ENCODE results near the gene MYBPH. TPM values are rescaled to one million over a fixed set of nuclear protein-coding genes. Genes with fewer than 3 reads are reported as not detected.

MYBPH gene
- polyA plus RNA-seq, 2 of the 4 experiments (the other 2 are of a cell fraction) = not detected

DNA sequence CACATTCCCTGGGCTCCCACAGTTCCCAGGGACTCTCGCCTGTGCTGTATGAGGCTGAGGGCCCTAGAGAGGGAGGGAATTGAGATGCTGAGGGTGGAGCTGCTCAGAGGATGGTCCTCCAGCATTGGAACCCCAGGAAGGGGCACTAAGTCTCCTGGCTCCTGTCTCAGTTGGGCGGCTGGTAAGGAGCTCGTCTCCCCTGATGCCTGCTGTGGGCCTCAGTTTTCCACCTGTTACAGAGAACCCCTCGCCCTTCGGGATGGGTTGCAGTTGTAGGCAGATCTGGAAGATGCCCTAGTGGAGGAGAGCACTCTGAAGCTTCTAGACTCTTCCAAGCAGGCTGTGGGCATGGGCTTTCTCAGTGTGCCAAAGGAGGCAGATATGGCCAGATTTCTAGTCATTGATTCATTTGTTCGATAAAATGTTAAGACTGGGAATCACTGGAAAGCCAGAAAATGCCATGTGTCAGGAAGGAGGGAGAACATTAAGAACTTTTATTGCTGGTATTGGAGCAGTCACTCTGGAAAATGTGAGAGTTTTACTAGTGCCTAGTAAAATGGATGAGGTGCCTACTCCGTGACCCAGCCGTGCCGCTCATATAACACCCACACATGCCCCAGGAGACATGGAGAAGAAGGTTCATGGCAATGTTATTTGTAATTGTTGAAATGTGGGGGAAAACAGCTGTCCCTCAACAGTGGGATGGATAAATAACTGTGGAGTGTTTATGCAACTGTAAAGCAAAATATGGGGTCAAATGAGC lies 828 bp upstream of the MYBPH start:
- POLR2A ChIA-PET = no interaction called here
- no peak for DNase-seq (ENCODE audit: low read depth in 1 of 2, low spot score in 1 of 2)
- no peak for TF ChIP-seq FOSB (CRISPR knock-in tag; IDR thresholded peaks at IDR 0.05)
- FAIRE-seq = no peak
- Histone ChIP-seq H3K27ac (peak overlapping the region; percentile 76 to 81), H3K4me3 (no peak overlapping the region), H3K9me3 (no peaks in the 10 kb centered on the region), H3K4me2 (peak overlapping the region; percentile 56), H3K4me1 (peaks cover 34% of the 10 kb centered on the region)
- WGBS (ENCODE audit: missing lambda C conversion rate) = 83% methylated on average over 9 of the region's 9 CpGs
- CTCF ChIA-PET = interaction anchor here (0.8 to 13.2 kb wide), 7 partner anchors 7 to 137 kb away, joined by 3 to 188 read pairs (median 12); partner anchors contain the start of gene CHI3L1
- ATAC-seq = no peak

DNA sequence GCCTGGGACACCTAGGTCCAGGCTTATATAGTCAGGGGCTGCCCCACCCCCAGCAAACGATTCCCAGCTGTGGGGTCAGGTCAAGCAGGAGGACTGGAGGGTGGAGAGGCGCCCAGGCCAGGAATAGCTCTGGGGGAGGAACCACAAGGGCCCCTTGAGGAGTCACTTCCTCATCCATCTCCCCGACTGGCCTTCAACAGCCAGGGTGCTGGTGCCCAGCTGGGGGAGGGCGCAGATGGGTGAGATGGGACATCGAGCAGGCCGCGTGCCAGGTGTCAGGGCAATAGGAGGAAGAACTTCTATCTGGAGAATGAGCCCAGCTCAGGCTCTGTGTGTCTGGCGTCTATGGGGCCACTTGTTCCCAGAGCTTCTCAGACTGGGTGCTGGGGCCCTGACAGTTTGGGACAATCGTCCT lies 208 bp upstream of the MYBPH start:
- ChIA-PET POLR2A (no interaction called here), CTCF (interaction anchor here (0.6 to 13.2 kb wide), 10 partner anchors 8 to 136 kb away, joined by 3 to 188 read pairs (median 4); partner anchors contain the start of genes ADORA1 and CHI3L1)
- ATAC-seq = no peak
- Histone ChIP-seq H3K9me3 (no peaks in the 10 kb centered on the region), H3K4me3 (no peak overlapping the region), H3K4me2 (no peak overlapping the region), H3K4me1 (peaks cover 34% of the 10 kb centered on the region), H3K27ac (peak overlapping the region in 1 of 2 experiments; percentile 81; a peak in 4 of 6 replicates)
- no peak for DNase-seq (ENCODE audit: low read depth in 1 of 2, low spot score in 1 of 2)
- no peak for FAIRE-seq
- no peak for TF ChIP-seq RNF2 (IDR thresholded peaks at IDR 0.05; ENCODE audit: borderline replicate concordance, low read depth)
- TF ChIP-seq ESRRA (IDR thresholded peaks at IDR 0.05; ENCODE audit: borderline replicate concordance, low read length) = no peak
- TF ChIP-seq, protein P1, sequence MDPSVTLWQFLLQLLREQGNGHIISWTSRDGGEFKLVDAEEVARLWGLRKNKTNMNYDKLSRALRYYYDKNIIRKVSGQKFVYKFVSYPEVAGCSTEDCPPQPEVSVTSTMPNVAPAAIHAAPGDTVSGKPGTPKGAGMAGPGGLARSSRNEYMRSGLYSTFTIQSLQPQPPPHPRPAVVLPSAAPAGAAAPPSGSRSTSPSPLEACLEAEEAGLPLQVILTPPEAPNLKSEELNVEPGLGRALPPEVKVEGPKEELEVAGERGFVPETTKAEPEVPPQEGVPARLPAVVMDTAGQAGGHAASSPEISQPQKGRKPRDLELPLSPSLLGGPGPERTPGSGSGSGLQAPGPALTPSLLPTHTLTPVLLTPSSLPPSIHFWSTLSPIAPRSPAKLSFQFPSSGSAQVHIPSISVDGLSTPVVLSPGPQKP (IDR thresholded peaks at IDR 0.05; ENCODE audit: low read depth, low read length) = no peak
- no peak for TF ChIP-seq NR3C1 (IDR thresholded peaks at IDR 0.05)
- TF ChIP-seq HMGXB4 (CRISPR knock-in tag; IDR thresholded peaks at IDR 0.05; ENCODE audit: borderline replicate concordance) = no peak
- TF ChIP-seq, protein P2, sequence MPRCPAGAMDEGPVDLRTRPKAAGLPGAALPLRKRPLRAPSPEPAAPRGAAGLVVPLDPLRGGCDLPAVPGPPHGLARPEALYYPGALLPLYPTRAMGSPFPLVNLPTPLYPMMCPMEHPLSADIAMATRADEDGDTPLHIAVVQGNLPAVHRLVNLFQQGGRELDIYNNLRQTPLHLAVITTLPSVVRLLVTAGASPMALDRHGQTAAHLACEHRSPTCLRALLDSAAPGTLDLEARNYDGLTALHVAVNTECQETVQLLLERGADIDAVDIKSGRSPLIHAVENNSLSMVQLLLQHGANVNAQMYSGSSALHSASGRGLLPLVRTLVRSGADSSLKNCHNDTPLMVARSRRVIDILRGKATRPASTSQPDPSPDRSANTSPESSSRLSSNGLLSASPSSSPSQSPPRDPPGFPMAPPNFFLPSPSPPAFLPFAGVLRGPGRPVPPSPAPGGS (IDR thresholded peaks at IDR 0.05) = no peak
- TF ChIP-seq, protein P3, sequence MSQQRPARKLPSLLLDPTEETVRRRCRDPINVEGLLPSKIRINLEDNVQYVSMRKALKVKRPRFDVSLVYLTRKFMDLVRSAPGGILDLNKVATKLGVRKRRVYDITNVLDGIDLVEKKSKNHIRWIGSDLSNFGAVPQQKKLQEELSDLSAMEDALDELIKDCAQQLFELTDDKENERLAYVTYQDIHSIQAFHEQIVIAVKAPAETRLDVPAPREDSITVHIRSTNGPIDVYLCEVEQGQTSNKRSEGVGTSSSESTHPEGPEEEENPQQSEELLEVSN (IDR thresholded peaks at IDR 0.05; ENCODE audit: borderline replicate concordance, low read depth) = no peak
- TF ChIP-seq CBX2 (IDR thresholded peaks at IDR 0.05; ENCODE audit: borderline replicate concordance, low read depth) = no peak
- TF ChIP-seq ZFP36 (IDR thresholded peaks at IDR 0.05; ENCODE audit: borderline replicate concordance, partially characterized antibody) = no peak
- no peak for TF ChIP-seq CHD2 (IDR thresholded peaks at IDR 0.05; ENCODE audit: low read length, partially characterized antibody)
- no peak for TF ChIP-seq JUNB (IDR thresholded peaks at IDR 0.05)
- WGBS (ENCODE audit: missing lambda C conversion rate) = 81% methylated on average over 6 of the region's 9 CpGs

DNA sequence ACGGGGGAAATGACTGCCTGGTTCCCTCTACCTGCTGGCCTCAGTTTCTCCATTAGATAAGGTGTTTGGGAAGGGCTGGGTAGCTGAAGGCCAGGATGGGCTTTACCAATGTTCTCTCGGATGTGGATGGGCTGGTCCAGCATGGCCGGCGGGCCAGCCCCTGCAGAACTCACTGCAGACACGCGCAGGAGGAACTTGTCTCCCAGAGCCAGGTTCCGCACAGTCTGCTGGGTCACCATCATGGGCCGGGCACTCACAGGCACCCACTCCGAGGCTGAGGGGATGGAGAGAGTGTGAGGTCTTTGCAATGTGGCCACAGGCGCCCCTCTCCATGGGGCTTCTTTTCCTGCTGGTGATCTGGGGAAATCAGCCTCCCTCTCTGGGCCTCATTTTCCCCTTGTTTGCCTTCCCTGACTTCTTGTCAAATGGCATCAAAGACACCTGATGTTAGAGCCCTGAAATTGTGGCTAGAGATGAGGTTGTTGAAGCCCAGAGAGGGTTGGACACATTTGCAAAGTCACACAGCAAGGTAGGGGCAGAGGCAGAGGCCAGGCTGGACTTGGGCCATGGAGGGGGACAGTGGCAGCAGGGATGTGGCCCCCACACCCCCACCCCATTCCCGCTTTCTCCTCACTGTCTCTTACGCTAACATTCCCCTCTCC lies 1.2 kb downstream of the MYBPH start:
- no peak overlapping the region for H3K4me2 ChIP-seq
- DNase-seq (ENCODE audit: low read depth in 1 of 2, low spot score in 1 of 2) = no peak
- WGBS (ENCODE audit: missing lambda C conversion rate) = 80% methylated on average over 10 of the region's 12 CpGs
- no peak overlapping the region for H3K27ac ChIP-seq
- H3K4me3 ChIP-seq = no peak overlapping the region
- no peak for ATAC-seq
- no peaks in the 10 kb centered on the region for H3K9me3 ChIP-seq
- TF ChIP-seq HOXB5 (CRISPR knock-in tag; IDR thresholded peaks at IDR 0.05) (no peak), ZFP36 (IDR thresholded peaks at IDR 0.05; ENCODE audit: borderline replicate concordance, partially characterized antibody) (peak; percentile 19)
- ChIA-PET POLR2A (no interaction called here), CTCF (interaction anchor here (1.0 to 13.2 kb wide), 7 partner anchors 13 to 135 kb away, joined by 3 to 188 read pairs (median 44); partner anchors contain the start of gene ADORA1)
- peaks cover 34% of the 10 kb centered on the region for H3K4me1 ChIP-seq
- FAIRE-seq = no peak
